Stimulated activated CD8-positive, alpha-beta memory T cell treated with anti-CD3 and anti-CD28 coated beads, Interleukin-7, amount 100 ng/mL, for 1 hour (primary cell): ENCODE data around the gene HMGCL.

Experiments
- DNase-seq, 2 donors: peaks; one replicate each; pipeline ENCODE4 v3.0.0-alpha.2; 2020; ENCODE audit warnings: low read depth in 2 of 2

HMGCL gene

GRCh38 chr1:23776217-23776616 is 49.0 kb downstream of the HMGCL start:
- DNase-seq = no peak

- no peak for DNase-seq
Measured at GRCh38 chr1:23774174-23774880, 50.9 kb downstream of the HMGCL start.

- no peak for DNase-seq
Measured at GRCh38 chr1:23772854-23773242, 52.4 kb downstream of the HMGCL start.

GRCh38 chr1:23772049-23772853 is 53.0 kb downstream of the HMGCL start:
- DNase-seq = peak; percentile 70 to 80

GRCh38 chr1:23768733-23769132 is 56.5 kb downstream of the HMGCL start:
- DNase-seq = no peak

GRCh38 chr1:23763041-23763577 is 62.1 kb downstream of the HMGCL start:
- no peak for DNase-seq

GRCh38 chr1:23759277-23759676 is 66.0 kb downstream of the HMGCL start:
- DNase-seq = no peak

GRCh38 chr1:23757812-23758211 is 67.4 kb downstream of the HMGCL start:
- DNase-seq = no peak

- DNase-seq = no peak
Measured at GRCh38 chr1:23756676-23757075, 68.6 kb downstream of the HMGCL start.

- no peak for DNase-seq
Measured at GRCh38 chr1:23752909-23753308, 72.3 kb downstream of the HMGCL start.
